K562 (cell line): ENCODE measurements around the gene ADAMTSL2.

ENCODE experiments used
- BRD4 ChIP-seq: fragments of 200-600 bp; sonication (generic); IDR thresholded peaks from 2 replicates; pipeline ENCODE4 v1.6.1; 2017; ENCODE audit warnings: inconsistent platforms
- SMC3 ChIP-seq: conservative IDR thresholded peaks from 2 replicates; pipeline ENCODE4 v1.6.1; 2011; ENCODE audit warnings: low read depth, low read length, improper control_type of control experiment; ENCODE audit not compliant: insufficient read depth

DNA sequence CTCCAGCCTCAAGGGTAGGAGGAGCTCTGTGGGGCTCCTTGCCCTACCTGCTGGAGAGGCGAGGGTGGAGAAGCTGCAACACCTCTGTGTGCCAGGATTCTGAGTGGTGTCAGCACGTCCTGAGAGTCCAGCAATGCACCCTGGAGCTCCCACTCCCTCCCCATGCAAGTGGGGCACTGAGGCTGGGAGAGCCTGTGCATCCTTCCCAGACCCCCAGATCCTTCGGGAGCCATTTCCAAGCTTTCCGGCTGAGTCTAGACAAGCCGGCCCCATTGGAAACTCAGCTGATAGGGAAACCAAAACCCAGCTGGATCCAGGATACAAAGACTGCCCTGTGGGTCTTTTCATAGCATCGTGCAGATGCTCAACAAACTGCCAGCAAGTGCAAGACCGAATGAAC is 72.9 kb downstream of the ADAMTSL2 start:
- TF ChIP-seq SMC3 (no peak), BRD4 (no peak)
